MV-4-11 (cell line): ENCODE results near the gene TCF4.

Experiments used
- DNase-seq: peaks from one replicate; lab custom pipeline; 2025; lab: John Stamatoyannopoulos, UW

Gene TCF4

DNA sequence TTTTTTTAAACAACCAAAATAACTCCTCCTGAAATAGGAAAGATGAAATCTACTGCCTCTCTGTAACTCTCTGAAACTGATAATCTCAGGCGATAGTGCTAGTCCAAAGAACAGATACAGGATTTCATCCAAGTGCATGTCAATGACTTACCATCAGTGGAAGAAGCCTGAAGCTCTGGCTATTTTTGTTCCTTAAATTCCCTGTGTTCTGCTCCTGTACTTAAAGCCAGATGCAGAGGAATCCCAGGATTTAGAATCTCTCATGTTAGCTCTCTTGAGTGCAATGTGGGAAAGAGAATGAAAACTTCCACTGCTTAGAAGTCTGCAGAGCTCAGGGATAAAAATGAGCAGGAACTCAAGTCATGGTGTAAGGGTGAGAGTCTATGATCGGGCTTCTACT is 291.9 kb downstream of the TCF4 start:
- DNase-seq = no peak

DNA sequence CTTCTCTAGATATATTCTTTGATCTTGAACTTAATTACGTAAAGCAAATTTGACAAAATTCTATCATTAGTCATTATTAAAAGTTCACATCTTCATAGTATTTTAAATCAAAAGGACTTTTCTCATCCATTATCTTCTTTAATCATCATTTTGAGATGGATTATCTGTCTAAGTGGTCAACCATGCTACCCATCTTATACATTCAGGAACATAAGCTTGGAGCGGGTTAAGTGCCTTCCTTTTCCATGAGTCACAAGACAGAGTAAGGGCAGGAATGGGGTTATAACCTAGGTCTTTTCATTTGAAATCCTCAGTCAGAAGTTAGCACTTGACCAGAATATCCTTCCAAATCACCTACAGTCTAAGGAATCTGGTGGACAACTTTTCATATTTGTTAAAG is 297.1 kb downstream of the TCF4 start:
- DNase-seq = no peak

DNA sequence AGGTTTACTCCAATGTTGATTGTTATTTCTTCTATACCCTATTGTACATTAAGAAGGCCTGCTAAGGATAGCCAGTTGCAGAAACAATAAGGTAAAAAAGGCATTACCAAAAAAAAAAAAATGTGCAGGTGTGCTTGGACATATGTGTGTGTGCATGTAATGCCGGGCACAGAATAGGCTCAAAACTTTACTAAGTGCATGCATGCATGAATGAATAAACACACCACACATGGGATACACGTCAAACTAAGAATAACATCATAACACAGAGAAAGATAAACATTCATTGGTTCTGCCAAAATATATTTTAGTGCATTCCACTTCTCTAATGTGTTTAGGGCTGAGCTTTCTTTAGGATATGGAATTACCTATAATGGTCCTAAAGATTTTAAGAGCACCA is 298.2 kb downstream of the TCF4 start:
- no peak for DNase-seq

DNA sequence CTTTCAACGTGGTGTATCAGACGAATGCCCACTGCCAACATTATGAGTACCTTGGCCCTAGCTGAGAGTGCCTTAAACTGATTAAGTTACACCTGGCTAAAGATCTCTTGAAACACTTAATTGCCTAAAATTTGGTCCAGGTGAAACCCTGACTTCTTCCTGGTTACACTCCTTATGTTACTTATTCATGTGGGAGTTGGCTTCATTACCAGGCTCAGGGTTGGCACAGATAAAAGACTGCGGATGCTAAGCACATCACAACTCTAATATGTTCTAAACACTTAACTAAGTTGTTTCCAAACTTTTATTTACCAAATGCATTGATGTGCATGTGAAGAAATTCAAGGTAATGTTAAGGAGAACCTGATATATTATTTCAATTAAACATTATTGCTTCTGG is 298.9 kb downstream of the TCF4 start:
- no peak for DNase-seq

DNA sequence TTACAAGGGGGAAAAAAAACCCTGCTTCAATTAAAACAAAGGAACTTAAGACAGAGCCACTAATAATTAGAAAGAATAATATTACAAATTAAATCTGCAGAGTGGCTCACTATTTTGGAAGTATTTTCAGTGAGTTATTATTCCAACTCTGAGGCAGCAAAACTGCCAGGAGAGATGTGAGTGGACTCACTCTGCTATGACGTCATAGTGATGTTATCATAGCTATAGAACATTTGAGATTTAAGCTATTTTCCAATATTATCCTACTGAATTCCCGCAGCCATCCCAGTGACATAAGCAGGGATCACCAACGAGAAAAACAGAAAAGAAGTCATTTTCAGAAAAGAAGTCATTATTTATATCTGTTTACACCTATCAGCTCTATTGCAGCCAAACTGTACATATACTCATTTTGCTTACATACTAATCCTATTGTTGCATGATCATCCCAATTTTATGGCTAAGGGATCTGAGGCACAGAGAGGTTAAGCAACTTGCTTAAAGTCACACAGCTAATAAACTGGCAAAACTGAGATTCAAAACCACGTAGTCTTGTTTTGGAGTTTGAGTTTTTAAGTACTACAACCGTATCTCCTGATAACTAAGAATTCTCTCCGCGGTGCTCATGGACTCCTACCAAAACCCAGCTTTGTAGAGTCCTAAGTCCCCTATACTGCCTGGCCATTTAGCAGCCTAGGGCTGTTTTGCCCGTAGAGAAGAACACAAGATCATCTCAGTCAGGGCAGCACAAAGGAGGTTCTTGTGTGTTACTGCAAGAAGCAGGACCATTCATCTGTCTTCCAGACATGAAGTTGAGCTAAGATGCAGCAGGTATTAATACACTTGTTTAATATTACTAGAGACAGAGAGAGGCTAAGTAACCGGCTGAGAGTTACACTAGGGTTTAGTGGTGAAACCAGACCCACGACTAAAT is 299.8 kb downstream of the TCF4 start:
- no peak for DNase-seq

DNA sequence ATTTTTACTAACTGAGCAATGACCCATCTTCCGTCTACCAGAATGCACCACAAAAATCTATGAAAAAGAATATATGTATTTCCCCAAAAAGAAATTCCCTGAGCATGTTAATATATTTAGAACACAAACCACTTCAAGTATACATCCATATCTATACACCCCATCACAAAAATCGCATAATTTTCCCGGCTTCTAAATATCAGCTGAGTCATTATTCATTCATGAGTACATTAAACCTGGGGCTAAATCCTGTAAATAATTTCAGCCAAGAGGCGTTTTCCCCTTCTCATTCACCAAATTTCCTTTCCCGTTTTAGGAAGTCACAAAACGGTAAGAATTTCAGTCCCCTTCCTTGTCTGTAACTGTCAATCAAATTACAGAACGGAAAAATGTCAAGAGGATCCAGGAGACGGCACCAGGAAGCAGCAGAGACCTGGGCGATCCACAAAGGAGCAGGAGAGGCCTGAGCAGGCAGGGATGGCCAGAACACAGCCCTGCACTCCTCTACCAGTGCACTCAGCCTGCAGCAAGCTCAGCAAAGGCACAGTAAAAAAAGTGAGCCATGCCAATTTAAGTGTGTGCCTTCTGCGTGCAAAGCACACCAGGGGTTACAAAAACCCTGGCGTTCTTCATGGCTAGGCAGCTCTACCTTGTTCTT is 300.7 kb downstream of the TCF4 start:
- DNase-seq = no peak

DNA sequence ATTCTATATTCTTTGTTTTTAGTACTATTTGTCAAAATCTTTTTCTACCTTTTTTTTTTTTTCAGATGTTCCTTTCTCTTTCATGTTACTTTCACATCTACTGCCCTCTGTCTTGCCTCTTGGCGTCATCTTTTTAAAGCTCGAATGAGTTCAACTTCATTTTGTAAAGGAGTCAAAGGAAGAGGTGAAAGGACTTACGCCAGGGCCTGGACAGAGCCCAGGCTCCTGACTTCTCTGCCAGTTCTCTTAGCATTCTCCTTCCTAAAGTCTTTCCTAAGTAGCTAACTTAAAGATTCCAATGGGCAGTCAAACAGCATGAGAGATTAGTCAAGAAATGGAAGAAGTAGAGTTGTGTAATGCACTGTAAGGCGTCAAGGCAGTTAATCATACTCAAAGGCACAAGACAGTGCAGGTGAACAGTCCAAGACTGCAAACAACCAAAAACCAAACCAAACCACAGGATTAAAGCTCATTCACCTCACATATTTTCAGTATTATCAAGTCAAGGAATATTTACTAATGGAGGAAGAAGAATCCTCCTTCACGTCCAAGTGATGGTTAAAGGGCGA is 301.7 kb downstream of the TCF4 start:
- no peak for DNase-seq

DNA sequence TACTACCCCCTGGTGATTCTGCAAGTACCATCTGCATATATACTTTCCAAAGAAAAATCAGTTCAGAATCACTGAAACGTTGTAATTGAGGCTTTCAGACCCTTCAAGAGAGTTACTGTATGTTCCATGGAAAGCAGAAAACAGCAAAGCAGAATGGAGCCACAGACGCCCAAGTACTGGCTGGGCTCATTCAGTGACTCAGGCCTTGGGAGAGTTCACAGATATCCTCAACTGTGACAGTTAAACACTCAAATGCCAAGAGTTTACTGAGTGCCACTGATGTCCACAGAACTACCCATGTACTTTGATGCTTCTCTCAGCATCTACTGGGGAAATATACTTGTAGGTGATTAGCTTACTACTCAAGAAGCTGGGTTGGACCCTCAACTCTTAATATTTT is 303.4 kb downstream of the TCF4 start:
- no peak for DNase-seq

DNA sequence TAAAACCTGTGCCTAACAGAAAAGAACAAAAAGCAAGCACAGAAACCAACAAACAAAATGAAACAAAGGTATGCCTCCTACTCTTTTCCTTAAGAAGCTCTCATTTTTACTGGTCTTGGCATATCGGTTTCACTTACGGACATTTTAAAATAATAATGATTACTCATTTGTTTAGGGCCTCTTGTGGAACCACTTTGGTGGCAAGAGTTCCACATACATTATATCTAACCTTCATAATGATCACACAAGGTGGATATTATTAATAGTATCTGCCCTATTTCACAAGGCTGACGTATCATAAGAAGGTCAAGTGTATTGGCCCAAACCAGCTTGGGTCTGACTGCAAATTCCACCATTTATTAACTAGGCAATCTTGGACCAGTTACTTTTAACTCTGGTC is 304.7 kb downstream of the TCF4 start:
- no peak for DNase-seq

DNA sequence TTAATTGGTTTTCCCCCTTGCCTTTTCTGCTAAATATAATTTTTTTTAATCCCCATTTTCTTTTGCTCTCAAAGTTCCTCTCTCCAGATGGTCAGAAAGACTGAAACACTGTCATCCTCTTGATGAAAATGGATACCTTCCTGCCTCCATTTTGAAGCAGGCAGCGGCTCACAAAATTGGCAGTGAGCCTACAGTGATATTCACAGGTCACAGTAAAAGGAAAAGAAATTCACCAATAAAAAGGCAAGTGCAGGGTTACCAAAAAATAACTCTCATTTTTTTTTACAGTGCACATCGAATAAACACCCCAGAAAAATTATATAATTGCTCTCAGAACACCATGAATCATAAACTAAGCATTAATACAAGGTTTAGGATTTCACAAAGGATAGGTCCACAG is 307.5 kb downstream of the TCF4 start:
- DNase-seq = no peak

DNA sequence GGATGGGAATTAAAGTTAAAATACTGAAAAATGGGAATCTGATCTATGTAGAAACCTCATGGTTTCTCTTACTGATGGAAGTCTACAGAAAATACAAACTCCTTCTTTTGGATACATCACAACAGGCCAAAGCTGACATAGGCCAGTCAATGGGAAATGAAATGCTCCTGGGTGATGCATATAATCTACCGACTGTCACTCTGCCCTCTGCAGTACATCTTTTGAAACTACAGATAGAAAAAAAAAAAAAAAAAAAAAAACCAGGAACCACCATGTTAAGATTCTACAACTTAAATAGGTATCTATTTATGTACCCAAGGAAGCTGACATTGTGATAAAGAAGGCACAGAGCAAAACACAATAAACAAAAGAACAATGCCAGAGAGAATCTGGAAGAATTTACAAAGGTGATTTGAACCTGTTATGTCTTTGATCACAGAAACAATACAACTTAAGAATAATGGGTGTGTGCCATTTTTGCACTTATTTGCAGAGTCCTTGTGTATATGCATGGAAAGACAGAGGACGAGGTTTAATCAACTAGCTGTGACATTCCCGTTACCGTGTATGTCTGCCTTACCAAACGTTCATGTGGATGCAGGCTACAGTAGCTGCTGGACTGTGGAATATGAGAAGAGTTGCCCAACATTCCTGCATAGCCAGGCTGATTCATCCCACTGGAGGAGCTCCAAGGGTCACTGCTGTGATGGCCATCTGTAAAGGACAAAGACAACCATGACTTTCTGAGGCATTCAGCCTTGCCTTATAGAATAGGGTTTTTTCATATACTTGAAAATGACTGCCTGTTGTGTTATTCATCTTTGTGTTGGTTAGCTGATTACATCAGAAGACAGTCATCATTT is 312.7 kb downstream of the TCF4 start:
- DNase-seq = peak; percentile 49

DNA sequence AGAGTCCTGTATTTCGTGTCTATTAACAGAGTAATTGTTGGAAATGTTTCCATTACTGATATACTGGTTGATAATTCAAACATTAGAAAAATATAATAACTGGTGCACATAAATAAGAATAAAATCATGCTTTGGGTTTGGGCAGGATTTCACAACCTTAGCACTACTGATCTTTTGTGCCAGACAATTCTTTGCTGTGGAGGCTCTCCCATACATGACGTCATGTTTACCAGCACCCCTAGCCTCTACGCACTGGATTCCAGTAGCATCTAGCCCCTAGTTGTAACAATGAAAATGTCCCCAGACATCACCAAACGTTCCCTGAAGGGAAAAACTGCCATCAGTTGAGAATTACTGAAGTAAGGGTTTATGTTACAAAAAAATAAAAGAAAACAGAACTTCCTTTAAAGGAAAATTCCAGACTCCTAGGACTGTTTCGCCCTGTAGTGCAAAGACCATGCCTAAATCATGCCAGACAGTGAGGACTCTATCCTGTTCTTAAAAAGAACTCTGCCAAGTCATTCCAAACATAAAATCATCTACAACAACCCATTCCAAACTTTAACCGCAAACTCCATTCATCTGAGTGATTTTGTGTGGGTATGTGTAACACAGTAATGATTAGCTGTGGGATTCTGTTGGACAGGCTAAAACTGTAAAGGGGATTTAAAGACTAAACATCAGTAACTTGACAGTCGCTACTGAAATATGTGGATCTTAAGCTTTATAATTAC is 315.3 kb downstream of the TCF4 start:
- DNase-seq = no peak

DNA sequence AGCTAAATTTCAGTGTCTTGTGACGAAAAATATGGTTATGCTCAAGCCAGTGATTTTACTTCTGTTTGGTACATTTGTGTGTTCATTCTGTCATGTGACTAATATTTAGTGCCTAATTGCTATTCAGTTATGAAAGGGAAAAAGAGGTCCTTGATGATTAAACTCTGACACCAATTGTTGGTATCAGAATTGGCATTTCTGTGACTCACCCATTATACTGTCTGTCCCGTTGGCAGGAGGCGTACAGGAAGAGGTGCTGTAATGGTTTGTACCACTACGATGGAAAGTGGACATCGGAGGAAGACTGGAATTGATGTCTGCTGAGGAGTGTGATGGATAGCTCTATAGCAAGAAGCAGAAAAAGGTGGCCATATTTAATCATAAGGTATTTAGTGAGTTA is 318.4 kb downstream of the TCF4 start:
- no peak for DNase-seq

DNA sequence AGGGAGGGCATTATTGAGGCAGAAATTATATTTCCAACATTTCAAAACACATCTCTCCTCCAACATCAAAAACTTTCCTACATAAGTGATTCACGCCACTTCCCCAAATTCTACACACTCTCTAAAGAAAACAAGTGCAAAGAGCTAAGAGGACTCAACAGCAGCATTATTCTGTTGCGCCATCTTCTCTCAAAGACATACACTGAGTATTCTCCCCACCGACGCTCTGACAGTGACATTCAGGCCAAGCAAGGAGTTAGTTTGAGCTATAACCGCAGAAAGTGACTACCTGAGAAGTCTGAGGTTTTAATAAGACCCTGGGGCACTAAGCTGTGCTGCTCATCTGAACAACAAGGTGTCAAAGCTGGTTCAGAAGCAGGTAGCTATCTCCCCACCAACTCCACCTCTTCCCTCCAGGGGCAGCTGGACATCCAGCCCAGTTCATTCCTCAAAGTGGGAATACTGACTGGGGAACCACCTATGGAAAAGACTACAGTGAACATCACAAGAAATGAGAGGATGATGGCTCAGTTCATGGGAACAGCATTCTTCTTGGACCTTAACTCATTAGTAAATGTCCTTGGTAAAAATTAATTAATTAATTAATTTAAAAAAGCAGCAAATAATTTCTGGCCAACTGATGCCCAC is 319.2 kb downstream of the TCF4 start:
- peak; percentile 84 for DNase-seq

DNA sequence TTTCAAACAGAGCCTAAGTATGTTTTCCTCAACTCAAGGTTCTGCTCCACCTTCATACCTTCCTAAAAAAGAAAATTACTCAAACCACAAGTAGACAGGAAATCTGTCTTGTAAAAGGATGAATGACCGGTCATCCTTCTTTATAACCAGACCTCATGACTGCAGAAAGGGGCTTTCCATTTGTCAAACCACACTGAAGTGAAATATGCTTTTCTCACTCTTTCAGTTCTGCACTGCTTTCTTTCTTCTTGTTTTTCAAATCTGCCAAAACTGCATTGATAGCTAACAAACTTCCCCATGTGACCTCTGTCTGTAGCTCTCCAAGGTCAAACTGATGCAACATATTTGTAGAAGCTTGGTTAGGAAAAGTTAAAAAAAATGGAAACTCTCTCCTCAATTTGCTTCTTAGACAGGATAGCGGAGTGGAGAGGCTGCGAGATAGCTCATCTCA is 319.8 kb downstream of the TCF4 start:
- peak; percentile 73 for DNase-seq

DNA sequence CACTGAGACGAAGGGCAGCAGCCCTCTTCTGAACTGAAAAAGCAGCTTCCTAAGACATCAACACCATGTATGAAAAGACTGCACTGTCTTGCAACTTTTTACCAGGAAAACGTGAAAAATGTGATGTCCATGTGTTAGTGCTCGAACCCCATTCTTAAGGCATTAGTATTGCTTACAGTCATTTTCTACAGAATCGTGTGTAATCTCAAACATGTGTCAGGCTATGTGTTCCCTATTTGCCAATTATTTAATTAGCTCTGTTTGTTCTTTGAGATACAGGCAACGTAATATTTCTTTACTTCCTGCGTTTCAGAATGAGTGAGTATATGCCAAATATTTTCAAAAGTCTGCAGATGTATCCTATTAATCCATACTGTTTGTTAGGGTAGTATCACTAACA is 321.0 kb downstream of the TCF4 start:
- no peak for DNase-seq

DNA sequence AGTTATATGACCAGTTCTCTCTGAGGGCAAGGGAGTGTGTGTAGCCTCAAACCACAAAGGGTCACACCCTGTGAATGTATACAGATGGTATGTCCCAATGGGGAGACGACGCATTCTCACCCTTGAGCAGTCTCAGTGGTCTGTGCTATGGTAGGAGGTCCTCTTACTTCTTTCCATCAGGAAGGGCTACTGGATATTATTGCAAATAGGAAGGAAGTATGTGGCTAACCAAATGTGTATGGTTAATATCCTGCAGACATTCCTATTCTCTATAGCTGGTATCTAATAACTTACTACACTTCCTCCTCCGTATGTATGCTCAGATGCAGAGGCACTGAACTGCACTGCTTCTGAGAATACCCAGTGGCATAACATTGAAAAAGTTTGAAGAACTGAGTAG is 322.0 kb downstream of the TCF4 start:
- peak; percentile 63 for DNase-seq

DNA sequence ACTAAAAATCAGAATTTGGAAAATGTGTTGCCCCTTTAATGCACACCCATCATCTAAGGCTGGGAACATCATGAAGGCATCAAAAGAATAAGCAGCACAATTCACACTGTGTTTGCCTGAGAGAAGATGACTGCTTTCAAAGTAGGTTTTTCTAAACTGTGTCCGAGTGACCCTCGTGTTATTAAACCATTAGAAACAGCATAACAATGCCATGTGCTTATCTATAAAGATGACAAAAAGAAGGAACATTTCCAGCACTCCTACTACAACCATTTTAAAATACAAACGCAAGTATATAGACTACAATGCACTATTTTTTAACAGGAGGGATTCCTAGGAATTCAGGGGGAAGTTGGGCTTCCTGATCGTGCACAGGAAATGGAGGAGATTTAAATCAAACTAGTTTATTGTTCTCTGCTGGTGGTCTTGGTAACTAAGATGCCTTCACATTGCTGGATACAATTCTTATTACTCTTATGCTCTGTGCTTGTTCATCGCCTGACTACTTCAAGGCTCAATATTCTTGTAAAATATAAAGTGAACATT is 322.8 kb downstream of the TCF4 start:
- DNase-seq = no peak

DNA sequence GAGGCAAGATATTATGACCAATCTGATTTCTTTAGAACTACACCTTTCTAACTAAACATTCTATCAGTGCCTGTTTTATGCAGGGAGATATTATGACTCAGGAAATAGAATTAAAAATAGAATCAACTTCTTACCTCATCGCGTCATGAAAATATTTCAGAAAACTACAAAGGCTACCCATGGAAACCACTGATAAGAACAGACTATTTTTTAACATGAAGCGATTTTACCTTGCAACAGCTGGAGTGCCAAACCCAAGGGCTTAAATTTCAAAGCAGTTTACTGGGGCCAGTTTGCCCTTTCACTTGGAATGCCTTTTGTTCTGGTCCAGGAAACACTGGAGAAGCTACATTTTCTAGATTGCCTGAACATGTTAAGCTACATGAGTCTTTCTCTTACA is 323.9 kb downstream of the TCF4 start:
- no peak for DNase-seq

DNA sequence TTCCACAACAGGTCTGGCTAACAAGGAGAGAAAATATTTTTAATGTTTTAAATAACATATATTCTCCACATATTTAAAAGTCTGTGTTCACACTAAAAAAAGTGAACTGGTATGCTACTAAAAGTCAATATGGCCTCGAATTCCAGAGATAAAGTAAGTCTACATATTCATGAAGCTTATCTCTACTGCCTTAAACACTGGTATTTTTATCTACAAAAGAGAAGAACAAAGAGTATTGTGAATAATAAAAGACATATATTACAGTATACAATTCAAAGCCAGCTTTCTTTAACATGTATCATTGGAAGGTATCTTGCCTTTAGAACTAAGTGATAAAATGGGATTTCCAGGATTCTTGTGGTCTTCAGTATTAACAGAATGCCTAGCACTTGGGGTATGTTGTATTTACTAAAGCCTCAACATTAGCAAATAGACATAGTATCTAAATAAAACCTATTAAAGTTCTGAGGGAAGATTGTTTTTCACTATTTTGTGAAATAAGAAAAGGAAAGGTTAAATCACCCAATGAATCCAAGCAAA is 325.9 kb downstream of the TCF4 start:
- no peak for DNase-seq
